Keratinocyte (primary cell): ENCODE measurements around the gene MFSD6L. TPM values are rescaled to one million over a fixed set of nuclear protein-coding genes. Genes with fewer than 3 reads are reported as not detected.

Experiments
- DNase-seq: peaks from one replicate; pipeline ENCODE4 v3.0.0-alpha.2; 2011; ENCODE audit warnings: low read depth, missing footprints, low spot score
- FAIRE-seq: peaks from 2 replicates; lab custom pipeline; 2011; peaks lifted over from hg19 to GRCh38; lab: Jason Lieb, UNC
- H2AFZ ChIP-seq: 2 replicates; pipeline ENCODE4 v1.6.0; 2012; ENCODE audit warnings: low read length, control low read depth, inconsistent platforms; ENCODE audit not compliant: control insufficient read depth
- H3K27ac ChIP-seq: 2 replicates; pipeline ENCODE4 v1.5.1; 2011; ENCODE audit warnings: low read length; ENCODE audit not compliant: control insufficient read depth, insufficient read depth
- H3K27me3 ChIP-seq: 3 replicates; pipeline ENCODE4 v1.6.0; 2011; ENCODE audit warnings: low read length; ENCODE audit not compliant: control insufficient read depth, insufficient read depth; ENCODE audit errors: extremely low read depth
- H3K36me3 ChIP-seq, 2 experiments: 2 replicates in 1 of 2; 3 replicates in 1 of 2; pipeline ENCODE4 v1.5.1; 2011; ENCODE audit warnings: low read length in 2 of 2, mild to moderate bottlenecking in 1 of 2; ENCODE audit not compliant: control insufficient read depth in 2 of 2, insufficient read depth in 2 of 2; ENCODE audit errors: extremely low read depth in 1 of 2
- H3K4me1 ChIP-seq: 3 replicates; pipeline ENCODE4 v1.5.1; 2011; ENCODE audit warnings: low read length; ENCODE audit not compliant: control insufficient read depth, insufficient read depth; ENCODE audit errors: extremely low read depth
- H3K4me2 ChIP-seq: 3 replicates; pipeline ENCODE4 v1.6.0; 2011; ENCODE audit warnings: low read depth, low read length; ENCODE audit not compliant: control insufficient read depth, insufficient read depth; ENCODE audit errors: extremely low read depth
- H3K4me3 ChIP-seq, 3 experiments: fragments of 200-600 bp in 1 of 3; sonication (generic) in 1 of 3; 2 replicates in 2 of 3; 3 replicates in 1 of 3; pipeline ENCODE4 v1.5.1; 2011 to 2016; ENCODE audit warnings: low read length in 3 of 3, mild to moderate bottlenecking in 3 of 3, control low read depth in 2 of 3, inconsistent platforms in 1 of 3, low read depth in 1 of 3, mixed read lengths in 1 of 3, mixed run types in 1 of 3, moderate library complexity in 1 of 3; ENCODE audit not compliant: control insufficient read depth in 2 of 3, insufficient read depth in 2 of 3; ENCODE audit errors: extremely low read depth in 1 of 3
- H3K79me2 ChIP-seq: 2 replicates; pipeline ENCODE4 v1.6.0; 2012; ENCODE audit warnings: low read length; ENCODE audit not compliant: control insufficient read depth, insufficient read depth
- H3K9ac ChIP-seq: 3 replicates; pipeline ENCODE4 v1.6.0; 2011; ENCODE audit warnings: low read length; ENCODE audit not compliant: control insufficient read depth, insufficient read depth; ENCODE audit errors: extremely low read depth
- H3K9me1 ChIP-seq: 3 replicates; pipeline ENCODE4 v1.6.0; 2011; ENCODE audit warnings: low read length; ENCODE audit not compliant: control insufficient read depth, insufficient read depth; ENCODE audit errors: extremely low read depth
- H3K9me3 ChIP-seq: 2 replicates; pipeline ENCODE4 v1.5.1; 2012; ENCODE audit warnings: low read depth, low read length; ENCODE audit not compliant: control insufficient read depth
- H4K20me1 ChIP-seq: 3 replicates; pipeline ENCODE4 v1.6.0; 2011; ENCODE audit warnings: low read length; ENCODE audit not compliant: control insufficient read depth, insufficient read depth; ENCODE audit errors: extremely low read depth
- EZH2 ChIP-seq: IDR thresholded peaks from one replicate; pipeline ENCODE4 v1.6.1; 2012; ENCODE audit warnings: inconsistent platforms, mild to moderate bottlenecking, low read length, moderate library complexity
- dilution Hi-C: fragments of 300-500 bp; cut with MboI; formaldehyde crosslinking; loops from one replicate; pipeline ENCODE4 v1.7.0; 2020; ENCODE audit warnings: low sequenced_read_pairs; ENCODE audit not compliant: extremely low pct_ligation_motif_present
- polyA plus RNA-seq, 5 experiments: library from polyadenylated mRNA; depleted of rRNA in 3 of 5; stranded (reverse) in 3 of 5; stranded (forward) in 1 of 5; unstranded in 1 of 5; fragments of >200 nt; gene quantifications; 1 replicate in 1 of 5; 2 replicates in 3 of 5; 3 replicates in 1 of 5; pipeline versions ENCODE4 v1.2.1 to v1.2.3, GENCODE V29; 2011 to 2012; ENCODE audit warnings: missing spikeins in 2 of 5, low read depth in 1 of 5, low replicate concordance in 1 of 5
- TF ChIP-seq, protein P1 (sequence below), 3 experiments: IDR thresholded peaks in 1 of 3; conservative IDR thresholded peaks in 1 of 3; optimal IDR thresholded peaks in 1 of 3; 2 replicates in 2 of 3; 3 replicates in 1 of 3; pipeline versions ENCODE3 to v1.5.1; 2011; ENCODE audit warnings: low read length in 3 of 3, mild to moderate bottlenecking in 3 of 3, moderate library complexity in 2 of 3, control low read depth in 1 of 3, inconsistent platforms in 1 of 3; ENCODE audit not compliant: insufficient read depth in 2 of 3; ENCODE audit errors: extremely low read depth in 1 of 3

Gene MFSD6L
- polyA plus RNA-seq, 1 donor (not counting 4 experiments of a cell fraction or from before 2014, with no cell fraction given) = not detected

DNA sequence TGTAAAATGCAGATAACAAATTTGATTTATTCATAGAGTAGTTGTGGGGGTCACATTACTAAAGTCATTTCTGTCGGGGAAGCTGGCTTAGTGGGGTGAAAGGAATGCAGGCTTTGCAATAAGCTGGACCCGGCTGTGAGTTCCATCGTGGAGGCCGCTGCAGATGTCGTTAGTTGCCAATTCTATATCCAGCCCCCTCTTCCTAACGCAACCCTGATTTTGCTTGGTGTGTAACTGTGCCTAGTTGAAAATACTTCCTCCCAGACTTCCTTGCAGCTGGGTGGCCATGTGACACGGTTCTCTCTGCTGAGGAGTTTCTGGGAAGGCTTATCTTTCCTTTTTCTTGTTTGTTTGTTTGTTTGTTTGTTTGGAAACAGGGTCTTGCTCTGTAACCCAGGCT is 4.5 kb downstream of the MFSD6L start:
- DNase-seq = no peak
- dilution Hi-C loops = no loop called here
- Histone ChIP-seq H3K4me2 (no peak overlapping the region), H3K36me3 (no peaks in the 10 kb centered on the region), H3K79me2 (no peaks in the 10 kb centered on the region), H3K4me1 (no peaks in the 10 kb centered on the region), H3K9me3 (peaks cover 3% of the 10 kb centered on the region), H4K20me1 (no peaks in the 10 kb centered on the region), H3K4me3 (no peak overlapping the region), H3K9me1 (no peaks in the 10 kb centered on the region), H3K27ac (no peak overlapping the region), H3K27me3 (peaks cover 11% of the 10 kb centered on the region), H3K9ac (no peak overlapping the region), H2AFZ (no peak overlapping the region)
- no peak for TF ChIP-seq EZH2
- TF ChIP-seq, protein P1, sequence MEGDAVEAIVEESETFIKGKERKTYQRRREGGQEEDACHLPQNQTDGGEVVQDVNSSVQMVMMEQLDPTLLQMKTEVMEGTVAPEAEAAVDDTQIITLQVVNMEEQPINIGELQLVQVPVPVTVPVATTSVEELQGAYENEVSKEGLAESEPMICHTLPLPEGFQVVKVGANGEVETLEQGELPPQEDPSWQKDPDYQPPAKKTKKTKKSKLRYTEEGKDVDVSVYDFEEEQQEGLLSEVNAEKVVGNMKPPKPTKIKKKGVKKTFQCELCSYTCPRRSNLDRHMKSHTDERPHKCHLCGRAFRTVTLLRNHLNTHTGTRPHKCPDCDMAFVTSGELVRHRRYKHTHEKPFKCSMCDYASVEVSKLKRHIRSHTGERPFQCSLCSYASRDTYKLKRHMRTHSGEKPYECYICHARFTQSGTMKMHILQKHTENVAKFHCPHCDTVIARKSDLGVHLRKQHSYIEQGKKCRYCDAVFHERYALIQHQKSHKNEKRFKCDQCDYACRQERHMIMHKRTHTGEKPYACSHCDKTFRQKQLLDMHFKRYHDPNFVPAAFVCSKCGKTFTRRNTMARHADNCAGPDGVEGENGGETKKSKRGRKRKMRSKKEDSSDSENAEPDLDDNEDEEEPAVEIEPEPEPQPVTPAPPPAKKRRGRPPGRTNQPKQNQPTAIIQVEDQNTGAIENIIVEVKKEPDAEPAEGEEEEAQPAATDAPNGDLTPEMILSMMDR (optimal IDR thresholded peaks at IDR 0.05 in 1 of 3, IDR thresholded peaks at IDR 0.05 in 1 of 3, conservative IDR thresholded peaks at IDR 0.05 in 1 of 3; ENCODE audit: extremely low read depth in 1 of 3, insufficient read depth in 2 of 3, low read length in 3 of 3) = no peak
- no peak for FAIRE-seq

DNA sequence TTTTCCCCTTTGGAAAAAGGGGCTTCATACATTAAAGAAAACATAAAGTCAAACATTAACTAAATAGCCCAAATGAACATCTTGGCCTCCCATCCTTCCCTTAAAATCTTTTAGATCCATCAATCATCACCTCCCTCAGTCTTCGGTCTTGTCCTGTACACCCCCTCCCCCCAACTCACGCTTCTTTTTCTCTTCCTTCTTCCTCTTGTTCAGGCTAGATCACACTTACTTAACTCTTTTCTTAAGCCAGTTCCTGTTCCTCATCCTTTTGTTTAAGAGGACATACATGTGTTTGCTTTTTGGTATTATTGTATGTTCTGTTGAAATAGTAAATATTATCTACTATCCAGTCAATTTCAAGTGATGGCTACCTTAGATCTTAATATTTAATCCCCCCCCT is 5.5 kb downstream of the MFSD6L start:
- peaks cover 3% of the 10 kb centered on the region for H3K9me3 ChIP-seq
- H3K4me2 ChIP-seq = no peak overlapping the region
- H3K79me2 ChIP-seq = no peaks in the 10 kb centered on the region
- H3K9me1 ChIP-seq = no peaks in the 10 kb centered on the region
- H2AFZ ChIP-seq = no peak overlapping the region
- H3K4me1 ChIP-seq = no peaks in the 10 kb centered on the region
- H3K4me3 ChIP-seq = no peak overlapping the region
- H4K20me1 ChIP-seq = no peaks in the 10 kb centered on the region
- no peak for DNase-seq
- no peak for FAIRE-seq
- no peak overlapping the region for H3K27ac ChIP-seq
- H3K36me3 ChIP-seq = no peaks in the 10 kb centered on the region
- H3K27me3 ChIP-seq = peaks cover 7% of the 10 kb centered on the region
- dilution Hi-C loops = no loop called here
- no peak overlapping the region for H3K9ac ChIP-seq
- TF ChIP-seq EZH2 = no peak
- TF ChIP-seq, protein P1 (optimal IDR thresholded peaks at IDR 0.05 in 1 of 3, IDR thresholded peaks at IDR 0.05 in 1 of 3, conservative IDR thresholded peaks at IDR 0.05 in 1 of 3; ENCODE audit: extremely low read depth in 1 of 3, insufficient read depth in 2 of 3, low read length in 3 of 3) = no peak
